Measurements from ENCODE around the gene NOS1AP.
A peak's percentile ranks its signal among the peaks of the same experiment; 100 is the strongest.
"Not testable (repeated sequence)": the region's sequence is repeated elsewhere in the genome, so short reads cannot be mapped to it uniquely, and the experiment has no call there.

NOS1AP gene

DNA sequence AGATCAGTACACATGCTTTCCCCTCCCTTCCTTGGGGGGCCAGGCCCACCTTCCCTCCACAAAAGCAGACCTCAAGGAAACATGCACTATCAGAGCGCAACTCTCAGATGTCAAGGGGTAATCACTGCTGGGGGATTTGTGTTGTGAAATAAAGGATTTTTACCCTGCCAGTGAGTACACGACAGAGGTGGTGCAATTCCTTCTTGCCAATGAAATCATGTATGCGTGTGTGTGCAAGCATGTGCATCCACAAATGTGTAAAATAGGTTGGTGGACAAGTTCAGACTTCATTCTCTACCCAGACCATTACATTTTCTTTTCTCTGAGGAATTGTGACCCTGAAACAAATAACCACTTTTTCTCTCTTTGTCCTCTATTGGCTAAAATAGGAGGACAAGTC, 9.8 kb upstream of the NOS1AP start:
- no peak for DNase-seq

DNA sequence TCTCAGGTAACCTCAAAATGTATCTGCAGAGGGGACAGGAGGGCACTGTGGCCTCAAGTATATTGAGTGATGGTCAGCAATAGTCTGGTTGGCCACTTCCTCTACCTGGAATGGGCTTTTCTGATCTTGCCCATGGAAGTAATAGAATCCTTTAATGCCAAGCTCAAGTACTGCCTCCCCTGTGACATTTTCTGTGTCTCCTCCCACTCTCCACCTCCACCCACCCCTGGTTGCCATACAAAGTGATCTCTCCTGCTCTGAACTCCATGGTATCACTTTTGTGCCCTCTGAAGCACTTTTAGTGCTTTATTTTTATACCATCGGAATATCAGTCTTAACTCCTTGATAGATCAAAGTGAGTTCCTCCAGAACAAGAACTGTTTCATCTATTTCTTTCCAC, 9.2 kb upstream of the NOS1AP start:
- no peak for DNase-seq

GRCh38 chr1:162062542-162063015, 6.9 kb upstream of the NOS1AP start:
- DNase-seq = peak; percentile 63

- DNase-seq = no peak
These were observed 4.5 kb upstream of the NOS1AP start for GRCh38 chr1:162065016-162065415.

GRCh38 chr1:162066836-162067235, 2.7 kb upstream of the NOS1AP start:
- not testable (repeated sequence) for DNase-seq

- DNase-seq = no peak
These were observed 2.0 kb upstream of the NOS1AP start for GRCh38 chr1:162067466-162067865.

DNA sequence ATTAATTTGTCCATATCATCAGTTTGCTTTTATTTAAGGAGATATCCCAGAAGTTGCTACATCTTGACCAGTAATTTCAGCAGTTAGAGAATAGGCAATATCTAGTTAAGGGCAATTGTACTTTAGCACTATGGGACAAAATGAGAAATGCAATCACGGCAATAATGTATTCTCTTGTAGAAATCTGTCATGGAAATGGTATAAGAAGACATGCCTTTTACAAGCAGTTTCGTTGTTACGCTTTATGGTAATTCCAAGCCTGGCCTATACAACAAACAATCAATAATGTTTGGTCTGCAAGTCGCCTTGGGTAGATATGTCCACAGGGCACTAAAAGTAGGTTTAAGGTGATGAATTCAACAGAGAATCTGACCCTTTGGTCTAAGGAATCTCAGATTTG, 1.2 kb upstream of the NOS1AP start:
- no peak for DNase-seq

DNA sequence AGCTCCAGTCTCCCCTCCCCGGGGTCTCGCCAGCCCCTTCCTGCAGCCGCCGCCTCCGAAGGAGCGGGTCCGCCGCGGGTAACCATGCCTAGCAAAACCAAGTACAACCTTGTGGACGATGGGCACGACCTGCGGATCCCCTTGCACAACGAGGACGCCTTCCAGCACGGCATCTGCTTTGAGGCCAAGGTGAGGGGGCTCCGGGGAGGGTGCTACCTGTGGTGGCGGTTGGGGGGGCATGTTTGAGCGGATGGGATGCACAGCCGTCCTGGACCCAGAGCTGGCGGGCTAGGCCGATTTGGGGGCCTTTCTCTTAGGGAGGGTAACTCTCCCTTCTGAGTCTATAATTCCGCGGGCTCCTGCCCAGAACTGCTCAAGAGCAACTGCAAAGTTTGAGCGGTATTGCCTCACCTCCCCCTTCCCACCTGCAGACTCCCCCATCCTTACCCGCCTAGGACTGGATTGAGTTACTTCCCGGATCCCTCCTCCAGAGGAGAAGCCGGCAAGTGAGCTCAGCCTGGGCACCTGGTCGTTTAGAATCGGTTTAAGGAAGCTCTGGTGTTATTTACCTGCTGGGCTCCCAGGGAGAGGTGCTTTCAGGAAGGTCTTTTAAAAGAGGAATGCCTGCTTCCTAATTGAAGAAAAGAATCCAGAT, 730 bp downstream of the NOS1AP start:
- DNase-seq = no peak

GRCh38 chr1:162070825-162071224, 1.3 kb downstream of the NOS1AP start:
- DNase-seq = no peak

GRCh38 chr1:162072740-162073139, 3.2 kb downstream of the NOS1AP start:
- no peak for DNase-seq

DNA sequence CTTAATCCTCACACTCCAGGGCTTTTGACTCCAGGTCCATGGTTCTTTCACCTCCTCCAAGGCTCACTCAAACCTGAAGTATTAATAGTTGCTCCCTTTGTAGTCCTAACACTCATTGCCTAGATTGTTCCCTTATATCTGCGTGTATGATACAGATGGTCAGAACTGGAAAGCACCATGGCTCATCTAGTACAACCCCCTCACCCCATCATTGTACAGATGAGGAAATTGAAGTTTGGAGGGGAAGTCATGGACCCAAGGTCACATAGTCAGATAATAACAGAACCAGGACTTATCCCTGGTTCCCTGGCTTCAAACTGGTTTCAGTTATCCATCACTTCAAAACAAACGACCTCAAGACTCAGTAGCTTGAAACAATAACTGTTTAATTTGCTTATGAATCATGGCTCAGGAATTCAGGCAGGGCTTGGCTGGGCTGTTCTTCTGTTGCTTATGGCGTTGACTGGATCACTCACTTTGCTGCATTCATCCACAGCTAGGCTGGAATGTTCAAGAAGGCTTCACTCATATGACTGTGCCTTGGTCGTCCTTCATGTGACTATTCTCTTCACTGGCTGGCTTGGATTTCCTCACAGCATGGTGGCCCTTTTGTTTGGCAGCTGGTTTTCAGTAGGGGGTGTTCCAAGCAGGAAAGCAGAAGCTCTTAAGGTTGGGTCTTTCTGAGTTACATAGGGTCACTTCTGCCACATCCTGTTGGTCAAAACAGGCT, 5.0 kb downstream of the NOS1AP start:
- no peak for DNase-seq

DNA sequence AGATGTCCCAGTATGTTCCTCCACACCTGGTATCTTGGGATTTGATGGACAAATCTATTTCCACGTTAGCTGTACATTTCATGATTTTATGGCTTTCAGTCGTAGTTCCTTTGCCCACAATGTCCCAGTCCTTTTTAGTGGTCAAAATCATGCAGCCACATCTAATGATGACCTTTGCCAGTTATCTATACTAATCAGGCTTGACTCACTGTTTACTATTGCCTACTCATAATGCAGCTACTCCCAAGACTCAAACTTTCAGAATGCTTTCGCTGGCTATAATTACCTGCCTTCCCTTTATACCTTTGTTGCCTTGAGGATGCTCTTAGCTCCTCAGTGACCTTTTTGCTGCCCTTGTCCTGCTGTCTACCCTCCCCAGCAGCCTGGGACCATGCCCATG, 6.4 kb downstream of the NOS1AP start:
- DNase-seq = no peak

DNA sequence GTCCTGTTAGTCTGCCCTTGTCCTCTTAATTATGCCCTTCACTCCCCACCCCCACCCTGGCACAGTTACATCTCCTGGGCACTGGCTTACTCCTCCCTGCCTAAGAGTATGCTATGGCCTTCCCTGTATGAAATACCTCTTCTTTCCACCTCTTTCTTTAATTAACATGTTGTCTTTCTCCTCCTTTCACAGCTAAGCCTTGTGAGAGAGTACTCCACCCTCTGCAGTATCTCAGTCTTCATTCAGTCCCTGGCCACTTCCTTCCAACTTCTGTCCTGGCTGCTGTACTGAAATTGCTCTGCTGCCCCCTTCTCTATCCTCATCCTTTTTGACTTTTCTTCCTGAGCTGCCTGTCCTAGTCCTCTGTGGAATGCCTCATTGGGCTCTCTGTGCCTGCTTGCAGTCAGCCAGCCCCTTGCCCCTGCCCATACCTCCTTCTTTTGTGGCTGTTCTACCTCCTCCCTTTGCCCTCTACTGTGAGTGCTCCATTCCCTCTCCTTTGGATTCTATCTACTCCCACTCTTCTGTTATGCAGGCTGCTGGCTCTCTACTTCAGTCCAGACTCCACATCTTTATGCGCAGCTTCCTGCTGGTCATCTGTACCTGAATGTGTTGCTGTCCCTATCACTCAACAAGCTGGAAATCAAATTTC, 8.3 kb downstream of the NOS1AP start:
- DNase-seq = no peak

GRCh38 chr1:162079030-162079429, 9.5 kb downstream of the NOS1AP start:
- no peak for DNase-seq

GRCh38 chr1:162080472-162081015, 11.1 kb downstream of the NOS1AP start:
- DNase-seq = no peak

- no peak for DNase-seq
These were observed 11.8 kb downstream of the NOS1AP start for GRCh38 chr1:162081316-162081715.

- DNase-seq = not testable (repeated sequence)
These were observed 12.6 kb downstream of the NOS1AP start for GRCh38 chr1:162082080-162082479.

DNA sequence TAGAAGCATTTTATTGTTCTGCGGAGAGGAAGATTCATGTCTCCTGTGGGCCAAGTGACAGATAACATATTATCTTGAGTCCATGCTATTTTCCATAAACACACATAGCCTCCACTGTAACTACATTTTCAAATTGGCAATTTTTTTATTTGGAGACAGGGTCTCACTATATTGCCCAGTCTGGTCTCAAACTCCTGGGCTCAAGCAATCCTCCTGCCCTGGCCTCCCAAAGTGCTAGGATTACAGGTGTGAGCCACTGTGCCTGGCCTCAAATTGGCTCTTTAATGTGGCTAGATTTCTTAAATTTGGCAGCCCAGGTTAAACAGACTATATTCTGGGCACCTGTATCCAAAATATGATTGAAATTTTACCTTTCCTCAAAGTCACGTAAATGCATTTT, 13.8 kb downstream of the NOS1AP start:
- no peak for DNase-seq

- no peak for DNase-seq
These were observed 16.5 kb downstream of the NOS1AP start for GRCh38 chr1:162085991-162086390.

- DNase-seq = no peak
These were observed 17.6 kb downstream of the NOS1AP start for GRCh38 chr1:162087111-162087510.

- no peak for DNase-seq
These were observed 18.1 kb downstream of the NOS1AP start for GRCh38 chr1:162087574-162087973.

GRCh38 chr1:162088281-162088969, 18.9 kb downstream of the NOS1AP start:
- no peak for DNase-seq

- DNase-seq = no peak
These were observed 20.3 kb downstream of the NOS1AP start for GRCh38 chr1:162089748-162090147.

All from fibroblast of skin of abdomen (primary cell).